ENCODE data around the gene SPON2.

Gene SPON2

GRCh38 chr4:1195109-1195671, 22.8 kb upstream of the SPON2 start:
- no peak for DNase-seq (ENCODE audit: low spot score)

- DNase-seq (ENCODE audit: low spot score): no peak
Observed at GRCh38 chr4:1194010-1194900, 21.9 kb upstream of the SPON2 start.

- DNase-seq (ENCODE audit: low spot score): no peak
Observed at GRCh38 chr4:1193206-1194009, 21.0 kb upstream of the SPON2 start.

- DNase-seq (ENCODE audit: low spot score): no peak
Observed at GRCh38 chr4:1192493-1193205, 20.3 kb upstream of the SPON2 start.

GRCh38 chr4:1192091-1192492, 19.7 kb upstream of the SPON2 start:
- DNase-seq (ENCODE audit: low spot score): no peak

- no peak for DNase-seq (ENCODE audit: low spot score)
Observed at GRCh38 chr4:1191621-1192020, 19.2 kb upstream of the SPON2 start.

GRCh38 chr4:1187182-1187581, 14.8 kb upstream of the SPON2 start:
- DNase-seq (ENCODE audit: low spot score): no peak

- DNase-seq (ENCODE audit: low spot score): no peak
Observed at GRCh38 chr4:1183985-1184773, 11.8 kb upstream of the SPON2 start.

- no peak for DNase-seq (ENCODE audit: low spot score)
Observed at GRCh38 chr4:1182313-1182712, 9.9 kb upstream of the SPON2 start.

- DNase-seq (ENCODE audit: low spot score): no peak
Observed at GRCh38 chr4:1180663-1181062, 8.3 kb upstream of the SPON2 start.

GRCh38 chr4:1179976-1180375, 7.6 kb upstream of the SPON2 start:
- DNase-seq (ENCODE audit: low spot score): no peak

GRCh38 chr4:1179089-1179441, 6.7 kb upstream of the SPON2 start:
- no peak for DNase-seq (ENCODE audit: low spot score)

GRCh38 chr4:1178300-1179088, 6.1 kb upstream of the SPON2 start:
- no peak for DNase-seq (ENCODE audit: low spot score)

- DNase-seq (ENCODE audit: low spot score): no peak
Observed at GRCh38 chr4:1177274-1178141, 5.1 kb upstream of the SPON2 start.

- no peak for DNase-seq (ENCODE audit: low spot score)
Observed at GRCh38 chr4:1176398-1177273, 4.3 kb upstream of the SPON2 start.

- DNase-seq (ENCODE audit: low spot score): no peak
Observed at GRCh38 chr4:1175635-1176229, 3.3 kb upstream of the SPON2 start.

- DNase-seq (ENCODE audit: low spot score): no peak
Observed at GRCh38 chr4:1174941-1175634, 2.7 kb upstream of the SPON2 start.

All from germinal center (tissue), 1 donor.